IPS-18c (cell line): ENCODE measurements around the gene ARHGEF28.

ENCODE experiments used
- H3K4me3 ChIP-seq: 2 replicates; pipeline ENCODE4 v1.7.0; 2013; ENCODE audit warnings: low read depth, mild to moderate bottlenecking, low read length, moderate library complexity; ENCODE audit not compliant: insufficient read depth
- H3K9me3 ChIP-seq: one replicate; pipeline ENCODE4 v1.6.1; 2013; ENCODE audit warnings: mild to moderate bottlenecking, low read length, moderate library complexity; ENCODE audit not compliant: control insufficient read depth, insufficient read depth

ARHGEF28 gene

DNA sequence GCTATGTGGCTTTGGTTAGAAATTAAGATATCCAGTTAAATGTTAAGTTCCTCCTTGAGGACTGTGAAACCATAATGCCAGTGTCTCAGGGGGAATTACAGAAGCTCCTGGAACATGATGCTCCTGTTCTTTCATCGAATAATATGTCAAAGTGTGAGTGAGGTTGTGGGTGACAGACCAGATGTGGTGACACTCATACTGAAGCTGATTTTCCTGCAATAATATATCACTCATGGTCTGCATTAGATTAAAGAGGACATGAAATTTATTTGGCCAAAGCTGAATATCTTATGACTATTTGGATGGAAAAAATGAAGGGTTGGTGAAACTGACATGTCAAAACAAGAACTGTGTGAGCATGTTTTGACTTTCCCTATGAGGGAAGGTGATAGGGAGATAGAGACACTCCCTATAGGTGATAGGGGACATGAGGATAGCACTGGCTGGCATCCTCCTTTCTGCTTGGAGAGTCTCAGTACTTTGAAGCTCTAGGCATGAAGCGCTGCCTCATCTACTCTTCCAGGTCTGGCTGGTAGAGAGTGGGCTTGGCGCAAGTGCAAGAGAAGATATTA is 173.5 kb downstream of the ARHGEF28 start:
- Histone ChIP-seq H3K4me3 (no peak overlapping the region), H3K9me3 (no peaks in the 10 kb centered on the region)

DNA sequence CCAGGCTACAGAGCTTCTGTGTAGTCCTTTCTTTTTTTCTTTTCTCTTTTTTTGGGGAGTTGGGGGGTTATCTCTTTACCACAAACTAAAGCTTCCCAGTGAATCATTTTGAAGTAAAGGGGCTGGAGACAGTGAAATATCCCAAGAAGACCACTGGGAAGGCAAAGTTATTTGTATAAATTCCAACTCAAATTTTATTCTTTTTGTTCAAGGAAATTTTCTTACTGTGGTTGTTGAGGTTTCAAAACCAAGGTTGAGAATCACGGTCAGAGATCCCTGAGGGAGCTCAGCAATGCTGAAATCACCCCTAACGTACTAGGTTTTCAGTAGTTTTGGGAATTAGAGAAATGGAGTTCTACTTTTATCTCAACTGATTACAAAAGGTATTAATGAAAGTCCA is 175.7 kb downstream of the ARHGEF28 start:
- Histone ChIP-seq H3K4me3 (no peak overlapping the region), H3K9me3 (no peaks in the 10 kb centered on the region)

GRCh38 chr5:73805449-73805848 is 179.5 kb downstream of the ARHGEF28 start:
- H3K4me3 ChIP-seq: no peak overlapping the region

GRCh38 chr5:73808911-73809310 is 182.9 kb downstream of the ARHGEF28 start:
- Histone ChIP-seq H3K9me3 (no peaks in the 10 kb centered on the region), H3K4me3 (no peak overlapping the region)

More at GRCh38 chr5:73805449-73805848, 179.5 kb downstream of the ARHGEF28 start:
- no peaks in the 10 kb centered on the region for H3K9me3 ChIP-seq

DNA sequence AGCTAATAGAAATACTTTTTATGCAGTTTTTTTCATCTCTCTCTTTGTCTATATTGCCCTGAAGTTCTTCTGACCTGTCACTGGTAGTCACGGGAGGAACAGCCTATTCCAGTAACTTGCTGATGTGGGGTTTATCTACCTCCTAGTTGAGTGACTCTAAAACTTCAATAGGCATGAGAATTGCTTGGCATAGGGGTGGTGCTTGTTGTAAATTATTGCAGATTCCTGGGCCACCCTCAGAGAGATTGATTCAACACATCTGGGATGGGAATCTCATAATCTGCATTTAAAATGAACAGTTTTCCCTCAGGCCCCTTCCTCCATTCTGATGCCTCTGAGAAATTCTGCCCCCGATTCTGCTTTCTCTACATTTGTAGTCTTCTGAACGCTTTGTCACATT is 184.4 kb downstream of the ARHGEF28 start:
- H3K9me3 ChIP-seq: no peaks in the 10 kb centered on the region
- no peak overlapping the region for H3K4me3 ChIP-seq

- Histone ChIP-seq H3K4me3 (no peak overlapping the region), H3K9me3 (no peaks in the 10 kb centered on the region)
Observed at GRCh38 chr5:73812457-73812856, 186.5 kb downstream of the ARHGEF28 start.

DNA sequence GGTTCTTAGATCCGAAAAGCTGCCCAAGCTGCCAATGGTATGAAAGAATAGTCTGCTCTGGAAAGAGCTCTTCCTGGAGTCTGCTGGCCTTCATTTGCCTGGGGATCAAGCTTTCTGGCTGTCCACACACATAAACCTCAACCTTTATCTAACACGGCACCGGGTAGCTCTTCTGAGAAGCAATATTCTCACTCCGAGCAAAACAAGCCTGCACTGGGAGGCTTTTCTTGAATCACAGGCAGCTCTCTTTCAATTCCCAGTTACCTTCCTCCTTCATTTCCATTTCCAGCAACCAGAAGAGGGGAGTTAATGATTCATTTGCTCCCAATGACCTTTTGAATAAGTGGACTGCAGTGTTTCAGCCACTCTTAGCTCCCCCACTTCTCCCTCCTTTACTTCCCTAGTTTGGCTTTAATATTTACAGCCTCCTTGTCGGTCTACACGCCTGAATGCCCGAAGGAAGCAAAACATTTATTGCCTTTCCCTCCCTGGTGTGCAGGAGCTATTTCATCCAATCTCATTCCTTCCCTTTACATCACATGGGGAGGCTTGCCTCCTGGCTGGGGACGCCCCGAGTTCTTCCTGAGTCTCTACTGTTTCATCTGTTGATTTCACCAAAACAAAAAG is 187.1 kb downstream of the ARHGEF28 start:
- no peak overlapping the region for H3K4me3 ChIP-seq
- no peaks in the 10 kb centered on the region for H3K9me3 ChIP-seq

GRCh38 chr5:73814233-73814846 is 188.3 kb downstream of the ARHGEF28 start:
- H3K9me3 ChIP-seq: no peaks in the 10 kb centered on the region
- H3K4me3 ChIP-seq: no peak overlapping the region

GRCh38 chr5:73815631-73816030 is 189.6 kb downstream of the ARHGEF28 start:
- H3K4me3 ChIP-seq: no peak overlapping the region
- no peaks in the 10 kb centered on the region for H3K9me3 ChIP-seq

DNA sequence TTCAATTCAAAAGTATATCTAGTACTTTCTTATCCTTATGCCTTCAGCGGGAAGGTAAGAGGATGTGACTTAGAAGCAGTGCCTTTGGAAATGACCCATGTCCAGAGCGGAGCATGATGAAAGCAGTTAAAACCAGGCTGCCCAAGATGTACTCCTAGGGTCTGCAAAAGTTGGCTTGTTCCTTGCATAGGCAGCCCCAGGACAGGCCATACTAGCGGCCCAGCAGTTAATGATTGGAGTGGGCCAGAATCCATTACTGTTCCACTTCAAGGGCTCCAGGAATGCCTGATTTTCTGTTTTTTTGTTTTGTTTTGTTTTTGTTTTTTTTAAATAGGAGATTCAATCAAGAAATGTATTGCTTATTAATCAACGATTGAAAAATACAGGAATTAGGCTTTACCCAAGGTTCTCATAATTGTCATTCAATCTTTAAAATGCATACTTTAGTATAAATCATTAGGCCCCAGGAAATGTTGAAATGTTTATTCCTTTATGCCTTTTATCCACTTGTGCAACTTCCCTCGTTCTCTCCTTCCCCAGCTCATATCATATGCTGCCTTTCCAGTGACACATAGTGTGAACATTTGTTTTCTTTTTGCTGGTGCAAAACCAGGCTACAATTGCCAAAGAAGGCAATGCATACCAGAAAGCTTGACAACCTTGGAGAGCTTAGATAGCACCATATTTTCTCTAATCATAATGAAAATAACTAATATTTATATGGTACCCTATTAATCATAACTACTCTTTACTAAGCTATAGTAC is 190.8 kb downstream of the ARHGEF28 start:
- Histone ChIP-seq H3K9me3 (no peaks in the 10 kb centered on the region), H3K4me3 (no peak overlapping the region)

DNA sequence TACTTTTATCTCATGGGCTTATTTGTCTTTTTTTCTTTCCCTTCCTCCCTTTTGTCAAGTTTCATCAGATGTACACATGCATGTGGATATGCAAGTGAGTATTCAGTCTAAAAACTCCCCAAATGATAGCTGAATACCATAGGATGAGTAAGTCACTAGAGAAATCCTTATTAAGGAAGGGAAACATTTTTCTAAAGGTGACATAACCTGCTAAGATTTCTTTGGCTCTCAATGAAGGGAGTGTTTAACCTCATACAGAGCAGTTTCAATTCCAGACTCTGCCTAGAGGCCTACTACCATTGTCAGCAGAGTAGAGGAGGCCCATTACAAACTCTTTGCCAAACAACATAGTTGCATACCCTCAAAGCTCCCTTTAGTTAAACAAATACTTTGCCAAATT is 192.4 kb downstream of the ARHGEF28 start:
- no peaks in the 10 kb centered on the region for H3K9me3 ChIP-seq

DNA sequence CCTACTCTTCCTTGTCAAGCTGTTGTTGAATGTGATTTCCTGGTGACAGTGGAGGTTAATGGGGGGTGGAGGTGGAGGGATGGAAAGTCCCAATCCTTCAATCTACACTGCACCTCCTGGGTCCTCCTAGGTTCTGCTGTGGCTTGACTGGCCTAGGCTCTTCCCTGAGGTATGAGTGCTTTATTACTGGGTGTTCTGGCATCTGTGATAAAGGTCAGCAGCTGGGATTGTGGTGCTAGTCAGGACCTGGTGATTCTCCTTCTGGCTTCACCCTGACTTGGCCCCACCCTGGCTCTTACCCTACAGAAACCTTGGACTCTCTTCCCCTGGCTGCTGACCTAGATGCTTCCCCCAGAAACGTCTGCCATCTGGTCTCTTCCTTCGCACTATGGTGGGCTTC is 194.3 kb downstream of the ARHGEF28 start:
- Histone ChIP-seq H3K9me3 (no peaks in the 10 kb centered on the region), H3K4me3 (no peak overlapping the region)

More for the DNA sequence above, 192.4 kb downstream of the ARHGEF28 start:
- H3K4me3 ChIP-seq: no peak overlapping the region

- Histone ChIP-seq H3K4me3 (no peak overlapping the region), H3K9me3 (no peaks in the 10 kb centered on the region)
Observed at GRCh38 chr5:73821003-73821402, 195.0 kb downstream of the ARHGEF28 start.

DNA sequence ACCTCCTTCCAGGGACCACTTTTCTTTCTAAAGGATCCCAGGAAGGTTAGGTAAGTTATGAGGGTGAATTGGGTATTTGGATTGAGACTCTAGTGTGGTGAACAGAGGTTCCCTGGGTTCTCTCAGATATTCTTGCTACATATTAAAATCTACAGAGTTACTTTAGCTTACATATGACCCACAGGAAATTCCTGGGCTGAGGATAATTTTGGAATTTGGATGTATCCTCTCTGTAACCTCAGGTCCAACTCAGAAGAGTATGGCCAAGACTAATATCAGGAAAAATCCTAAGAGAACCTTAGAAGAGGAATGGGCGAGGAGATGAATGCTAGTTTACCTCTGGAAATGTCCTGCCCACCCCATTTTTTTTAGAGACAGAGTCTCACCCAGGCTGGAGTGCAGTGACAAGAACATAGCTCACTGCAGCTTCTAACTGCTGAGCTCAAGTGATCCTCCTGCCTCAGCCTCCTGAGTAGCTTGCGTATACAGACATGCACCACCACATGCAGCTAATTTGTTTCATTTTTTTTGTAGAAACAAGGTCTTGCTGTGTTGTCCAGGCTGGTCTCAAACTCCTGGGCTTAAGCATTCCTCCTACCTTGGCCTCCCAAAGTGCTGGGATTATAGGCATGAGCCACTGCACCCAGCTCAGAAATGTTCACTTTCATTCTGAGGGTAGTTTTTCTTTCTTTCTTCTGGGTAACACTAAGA is 196.4 kb downstream of the ARHGEF28 start:
- H3K9me3 ChIP-seq: no peaks in the 10 kb centered on the region
- no peak overlapping the region for H3K4me3 ChIP-seq

DNA sequence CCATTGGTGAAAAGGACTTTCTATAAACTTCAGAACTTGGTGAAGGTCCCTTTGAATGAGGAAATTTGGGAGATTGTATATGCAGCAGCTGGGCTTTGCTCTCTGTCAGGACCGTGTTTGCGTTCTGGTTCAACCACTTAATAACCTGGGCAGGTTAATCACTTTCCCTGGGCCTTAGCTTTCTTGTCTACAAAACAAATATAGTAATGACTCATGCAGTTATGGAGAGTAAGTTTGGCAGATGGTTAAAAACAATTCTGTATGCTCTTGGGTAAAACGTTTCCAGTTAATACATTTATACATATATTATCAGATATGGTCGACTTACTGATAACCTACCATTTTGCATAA is 197.0 kb downstream of the ARHGEF28 start:
- H3K9me3 ChIP-seq: no peaks in the 10 kb centered on the region
- H3K4me3 ChIP-seq: no peak overlapping the region

DNA sequence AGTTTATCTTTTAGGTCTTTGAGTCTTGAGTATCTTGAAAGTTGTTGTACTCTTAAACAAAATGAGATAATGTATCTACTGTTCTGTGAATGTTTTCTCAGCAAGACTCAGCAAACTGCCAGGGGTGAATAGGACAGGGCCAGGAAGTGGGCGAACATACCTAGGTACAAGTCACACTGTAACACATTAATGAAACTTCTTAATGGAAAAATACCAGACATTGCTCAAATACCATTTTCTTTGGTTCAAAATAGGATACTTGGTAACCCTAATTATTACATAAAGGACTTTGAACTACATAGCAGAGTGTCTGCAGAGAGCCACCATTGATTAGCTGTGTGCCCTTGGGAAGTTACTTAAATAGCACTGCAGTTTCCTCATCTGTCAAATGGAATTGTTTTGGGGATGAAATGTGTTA is 197.5 kb downstream of the ARHGEF28 start:
- Histone ChIP-seq H3K4me3 (no peak overlapping the region), H3K9me3 (no peaks in the 10 kb centered on the region)

DNA sequence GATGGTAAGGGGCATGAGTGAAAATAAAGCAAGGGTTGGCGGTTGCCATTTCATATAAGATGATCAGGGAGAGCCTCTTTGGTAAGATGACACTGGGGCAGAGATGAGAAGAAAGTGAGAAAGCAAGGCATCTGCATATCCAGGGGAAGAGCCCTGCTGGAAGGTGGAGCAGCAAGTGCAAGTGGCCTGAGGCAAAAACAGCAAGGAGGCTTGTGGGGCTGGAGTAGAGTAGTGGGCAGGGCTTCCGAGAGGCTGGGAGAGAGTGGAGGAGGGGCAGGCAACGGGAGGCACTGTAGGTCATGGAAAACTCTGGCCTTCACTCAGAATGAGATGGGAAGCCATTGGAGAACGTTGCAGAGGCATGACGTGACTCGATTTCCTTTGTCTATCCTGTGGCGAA is 199.2 kb downstream of the ARHGEF28 start:
- Histone ChIP-seq H3K9me3 (no peaks in the 10 kb centered on the region), H3K4me3 (no peak overlapping the region)
